HFF-Myc (cell line): Measurements from ENCODE around the gene ASF1A.
A peak's percentile ranks its signal among the peaks of the same experiment; 100 is the strongest.

Experiments used
- DNase-seq: peaks from one replicate; pipeline ENCODE4 v3.0.0-alpha.2; 2011; ENCODE audit warnings: low read depth; ENCODE audit errors: extremely low read depth
- H3K4me3 ChIP-seq: replicated peaks from 2 replicates; pipeline ENCODE4 v1.5.1; 2011; ENCODE audit warnings: low read depth, mild to moderate bottlenecking, control low read depth, low read length
- CTCF ChIP-seq: IDR thresholded peaks from 2 replicates; pipeline ENCODE4 v1.5.1; 2012; ENCODE audit warnings: mild to moderate bottlenecking, low read depth, low read length, control low read depth; ENCODE audit errors: missing control alignments

Gene ASF1A

DNA sequence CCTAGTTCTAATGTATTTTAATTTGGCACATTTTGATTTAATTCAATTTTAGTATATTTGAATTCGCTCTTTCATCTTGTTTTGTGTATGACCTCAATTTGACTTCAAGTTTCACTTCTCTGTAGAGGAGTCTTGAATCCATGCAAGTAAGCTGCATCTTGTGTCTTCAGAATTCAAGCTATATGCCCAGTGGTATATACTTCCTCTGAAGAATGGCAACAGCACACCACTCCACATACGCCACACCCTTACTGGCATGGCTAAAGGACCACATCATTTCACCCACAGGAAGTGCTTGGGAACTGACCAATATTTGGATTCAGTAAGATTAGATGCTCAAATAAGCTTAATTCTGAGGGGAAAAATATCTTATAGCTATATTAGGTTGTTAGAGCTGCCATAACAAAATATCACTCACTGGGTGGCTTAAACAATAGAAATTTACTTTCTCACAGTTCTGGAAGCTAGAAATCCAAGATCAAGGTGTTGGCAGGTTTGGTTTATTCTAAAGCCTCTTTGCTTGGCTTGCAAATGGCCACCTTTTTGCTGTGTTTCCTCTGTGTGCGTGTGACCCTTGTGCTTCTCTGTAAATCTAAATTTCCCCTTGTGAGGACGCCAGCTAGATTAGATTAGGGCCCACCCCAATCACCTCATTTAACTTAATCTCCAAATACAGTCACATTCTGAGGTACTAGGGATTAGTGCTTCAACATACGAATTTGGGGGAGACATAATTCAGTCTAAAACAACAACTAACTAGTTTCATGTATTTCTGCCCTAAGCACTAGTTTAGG is 2.8 kb upstream of the ASF1A start:
- no peak for TF ChIP-seq CTCF
- no peak overlapping the region for H3K4me3 ChIP-seq
- DNase-seq = no peak

GRCh38 chr6:118892355-118892991 is 1.5 kb upstream of the ASF1A start:
- H3K4me3 ChIP-seq = peak overlapping the region; percentile 82
- DNase-seq = no peak
- TF ChIP-seq CTCF = no peak

DNA sequence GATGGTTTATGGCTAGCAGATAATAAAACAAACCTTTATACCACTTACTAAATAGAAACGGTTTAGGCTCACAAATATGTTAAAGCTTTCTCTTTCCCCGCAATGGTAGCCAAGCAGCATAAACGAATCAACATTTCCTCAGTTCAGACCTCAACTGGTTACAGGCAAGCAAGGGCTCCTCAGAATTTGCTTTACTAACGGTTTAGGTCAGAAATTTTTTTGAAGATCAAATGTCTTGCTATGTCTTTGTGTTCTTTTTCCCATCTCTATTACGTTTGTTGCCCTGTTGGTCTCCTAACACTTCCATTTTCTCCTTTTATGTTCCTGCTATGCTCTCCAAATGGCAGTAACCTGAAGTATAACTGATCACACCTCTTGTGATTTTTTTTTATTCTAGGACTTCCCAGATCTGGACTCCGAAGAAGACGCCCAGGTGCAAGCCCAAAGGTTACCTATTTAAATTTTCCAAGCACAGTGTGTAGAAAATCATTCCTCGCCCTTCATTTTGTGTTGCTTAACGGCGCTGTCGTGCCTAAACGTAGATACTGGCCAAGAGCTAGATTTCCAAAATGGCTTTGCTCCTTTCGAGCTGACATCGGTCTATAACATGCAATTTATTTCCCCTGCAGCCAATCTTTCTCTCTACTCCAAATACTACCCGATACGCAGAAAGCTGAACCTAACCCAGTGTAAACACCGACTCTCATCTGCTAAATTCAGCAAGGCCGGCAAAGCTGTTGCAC is 717 bp upstream of the ASF1A start:
- no peak for TF ChIP-seq CTCF
- no peak for DNase-seq
- peak overlapping the region; percentile 82 for H3K4me3 ChIP-seq

DNA sequence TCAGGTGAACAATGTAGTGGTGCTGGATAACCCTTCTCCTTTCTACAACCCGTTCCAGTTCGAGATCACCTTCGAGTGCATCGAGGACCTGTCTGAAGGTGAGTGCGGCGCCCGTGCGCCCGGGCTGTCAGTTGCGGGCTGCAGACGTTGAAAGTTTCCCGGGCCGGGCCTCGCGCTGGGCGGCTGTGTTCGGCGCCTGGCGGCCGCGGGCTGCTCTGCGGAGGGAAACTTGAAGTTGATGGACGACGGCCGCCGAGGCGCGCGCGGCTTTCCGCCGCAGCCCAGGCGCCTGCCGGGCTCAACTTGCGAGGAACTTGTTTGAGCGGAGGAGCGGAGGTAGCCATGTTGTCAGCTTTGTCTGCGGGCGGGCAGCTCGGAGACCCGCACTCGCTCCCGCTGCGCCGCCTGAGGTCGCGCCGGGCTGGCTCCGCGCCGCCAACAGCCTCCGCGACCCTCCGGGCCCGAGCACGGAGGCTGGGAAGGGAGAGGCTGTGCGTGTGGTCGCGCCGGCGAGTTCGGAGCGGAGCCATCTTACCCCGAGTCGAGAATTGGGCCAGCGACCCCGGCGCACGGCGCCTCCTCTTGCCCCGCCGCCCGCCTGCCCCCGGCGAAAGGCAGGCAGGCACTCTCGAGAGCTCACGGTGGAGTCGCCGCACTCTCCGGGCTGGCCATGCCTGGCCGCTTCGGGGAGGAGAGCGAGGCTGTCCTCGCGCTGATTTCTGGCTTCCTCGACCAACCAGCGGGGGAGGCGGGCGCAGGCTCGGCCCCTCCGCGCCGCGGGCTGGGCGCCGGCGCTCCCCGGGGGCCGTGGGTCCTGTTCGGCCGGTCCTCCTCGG is 691 bp downstream of the ASF1A start:
- no peak for TF ChIP-seq CTCF
- peak overlapping the region; percentile 82 for H3K4me3 ChIP-seq
- no peak for DNase-seq

DNA sequence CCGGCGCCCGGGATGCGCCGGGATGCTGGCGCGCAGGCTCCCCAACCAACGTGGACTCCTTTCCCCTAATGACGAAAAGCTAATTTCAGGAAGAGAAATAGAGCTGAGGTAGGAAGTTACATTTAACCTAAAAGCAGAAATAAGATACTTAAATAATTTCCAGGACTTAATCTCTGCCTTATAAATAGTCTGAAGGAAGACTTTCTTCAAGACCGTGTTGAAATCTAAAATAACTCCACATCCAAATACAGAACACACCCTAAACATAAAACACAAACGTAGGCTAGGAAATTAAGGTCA is 1.3 kb downstream of the ASF1A start:
- TF ChIP-seq CTCF = no peak
- H3K4me3 ChIP-seq = peak overlapping the region; percentile 82
- no peak for DNase-seq

DNA sequence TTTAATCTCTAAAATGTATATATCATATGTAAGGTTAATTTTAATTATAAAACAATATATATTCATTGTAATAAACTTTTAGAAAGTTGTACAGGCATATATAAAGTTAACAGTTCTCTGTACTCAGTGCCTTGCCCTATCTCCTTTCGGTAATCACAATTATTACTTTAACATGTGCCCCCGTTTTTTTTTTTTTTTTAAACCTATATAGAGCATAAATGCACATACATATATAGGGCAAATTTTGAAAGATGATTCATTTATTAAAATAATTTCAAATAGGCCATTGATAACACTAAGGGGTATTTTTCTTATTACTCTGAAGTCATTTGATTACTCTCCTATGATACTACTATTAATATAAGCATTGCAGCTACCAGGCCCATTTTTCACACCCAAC is 1.9 kb downstream of the ASF1A start:
- DNase-seq = no peak
- TF ChIP-seq CTCF = no peak
- peak overlapping the region; percentile 82 for H3K4me3 ChIP-seq
